ENCODE data around the gene C21orf58. TPM values are rescaled to one million over a fixed set of nuclear protein-coding genes. Genes with fewer than 3 reads are reported as not detected.
"Not testable (repeated sequence)": the region's sequence is repeated elsewhere in the genome, so short reads cannot be mapped to it uniquely, and the experiment has no call there.

C21orf58 gene
- total RNA-seq, 1 experiment from 2014 or later, result 35.1 TPM

DNA sequence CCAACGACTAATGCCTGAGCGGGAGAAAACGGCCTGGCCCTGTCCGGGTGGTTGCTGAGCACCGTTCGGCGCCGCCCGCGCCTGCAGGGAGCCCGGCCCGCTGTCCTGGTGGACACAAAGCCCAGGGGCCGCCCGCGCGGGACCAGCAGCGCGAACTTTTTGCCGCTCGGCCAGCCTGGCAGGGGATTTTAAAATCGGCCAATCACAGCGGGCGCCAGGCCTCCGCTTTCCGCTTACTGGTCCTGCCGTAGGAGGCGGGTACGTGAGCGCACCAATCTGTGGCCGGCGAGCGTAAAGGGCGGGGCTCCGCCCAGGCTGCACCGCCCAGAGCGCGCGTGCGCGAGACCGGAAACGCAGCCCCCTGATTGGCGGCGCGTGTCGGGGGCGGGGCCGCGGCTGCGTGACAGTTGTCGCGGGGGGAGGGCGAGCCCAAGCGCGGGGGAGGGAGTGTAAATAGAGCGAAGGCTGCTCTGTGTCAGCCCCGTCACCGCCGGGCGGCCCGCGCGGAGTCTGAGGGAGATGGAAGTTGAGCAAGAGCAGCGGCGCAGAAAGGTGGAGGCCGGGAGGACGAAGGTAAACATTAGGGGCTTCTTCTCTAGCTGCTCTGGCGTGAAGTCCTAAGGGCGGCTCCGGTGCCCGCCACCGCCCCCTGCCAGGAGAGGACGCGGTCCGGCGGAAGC is at the start of gene C21orf58, which contains the start of gene PCNT (continued):
- TF ChIP-seq ZNF425 (CRISPR knock-in tag; conservative IDR thresholded peaks at IDR 0.05) (no peak), GABPB1 (CRISPR knock-in tag; IDR thresholded peaks at IDR 0.05) (peak; percentile 83), CREM (CRISPR knock-in tag; IDR thresholded peaks at IDR 0.05) (no peak), ZNF512 (CRISPR knock-in tag; IDR thresholded peaks at IDR 0.05; ENCODE audit: borderline replicate concordance) (no peak), ZNF671 (CRISPR knock-in tag; IDR thresholded peaks at IDR 0.05) (no peak), E2F1 (CRISPR knock-in tag; IDR thresholded peaks at IDR 0.05) (peak; percentile 86), TP53 (CRISPR knock-in tag; IDR thresholded peaks at IDR 0.05) (0 out of 2 replicates have a peak, but pooled peaks have one; percentile 18), ATF1 (CRISPR knock-in tag; IDR thresholded peaks at IDR 0.05) (no peak)
- TF ChIP-seq, protein P1, sequence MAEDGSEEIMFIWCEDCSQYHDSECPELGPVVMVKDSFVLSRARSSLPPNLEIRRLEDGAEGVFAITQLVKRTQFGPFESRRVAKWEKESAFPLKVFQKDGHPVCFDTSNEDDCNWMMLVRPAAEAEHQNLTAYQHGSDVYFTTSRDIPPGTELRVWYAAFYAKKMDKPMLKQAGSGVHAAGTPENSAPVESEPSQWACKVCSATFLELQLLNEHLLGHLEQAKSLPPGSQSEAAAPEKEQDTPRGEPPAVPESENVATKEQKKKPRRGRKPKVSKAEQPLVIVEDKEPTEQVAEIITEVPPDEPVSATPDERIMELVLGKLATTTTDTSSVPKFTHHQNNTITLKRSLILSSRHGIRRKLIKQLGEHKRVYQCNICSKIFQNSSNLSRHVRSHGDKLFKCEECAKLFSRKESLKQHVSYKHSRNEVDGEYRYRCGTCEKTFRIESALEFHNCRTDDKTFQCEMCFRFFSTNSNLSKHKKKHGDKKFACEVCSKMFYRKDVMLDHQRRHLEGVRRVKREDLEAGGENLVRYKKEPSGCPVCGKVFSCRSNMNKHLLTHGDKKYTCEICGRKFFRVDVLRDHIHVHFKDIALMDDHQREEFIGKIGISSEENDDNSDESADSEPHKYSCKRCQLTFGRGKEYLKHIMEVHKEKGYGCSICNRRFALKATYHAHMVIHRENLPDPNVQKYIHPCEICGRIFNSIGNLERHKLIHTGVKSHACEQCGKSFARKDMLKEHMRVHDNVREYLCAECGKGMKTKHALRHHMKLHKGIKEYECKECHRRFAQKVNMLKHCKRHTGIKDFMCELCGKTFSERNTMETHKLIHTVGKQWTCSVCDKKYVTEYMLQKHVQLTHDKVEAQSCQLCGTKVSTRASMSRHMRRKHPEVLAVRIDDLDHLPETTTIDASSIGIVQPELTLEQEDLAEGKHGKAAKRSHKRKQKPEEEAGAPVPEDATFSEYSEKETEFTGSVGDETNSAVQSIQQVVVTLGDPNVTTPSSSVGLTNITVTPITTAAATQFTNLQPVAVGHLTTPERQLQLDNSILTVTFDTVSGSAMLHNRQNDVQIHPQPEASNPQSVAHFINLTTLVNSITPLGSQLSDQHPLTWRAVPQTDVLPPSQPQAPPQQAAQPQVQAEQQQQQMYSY (CRISPR knock-in tag; IDR thresholded peaks at IDR 0.05), result no peak

DNA sequence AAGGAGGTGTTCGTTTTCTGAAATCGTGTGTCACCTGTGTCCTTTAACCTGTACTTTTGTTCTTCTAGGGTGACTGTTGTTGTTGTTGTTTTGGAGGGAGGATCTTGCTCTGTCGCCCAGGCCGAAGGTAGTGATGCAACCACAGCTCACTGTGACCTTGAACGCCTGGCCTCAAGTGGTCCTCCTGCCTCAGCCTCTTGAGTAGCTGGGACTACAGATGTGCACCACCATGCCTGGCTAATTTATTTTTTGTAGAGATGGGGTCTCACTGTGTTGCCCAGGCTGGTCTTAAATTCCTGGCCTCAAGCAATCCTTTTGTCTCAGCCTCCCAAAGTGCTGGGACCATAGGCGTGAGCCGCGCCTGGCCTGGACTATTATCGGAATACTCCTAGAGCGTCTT is 49.3 kb upstream of the C21orf58 start:
- H3K4me1 Mint-ChIP-seq; H3K27me3 Mint-ChIP-seq (ENCODE audit: low read depth); ATAC-seq; H3K4me3 Mint-ChIP-seq; H3K27ac Mint-ChIP-seq; POLR2A ChIA-PET; DNase-seq (ENCODE audit: low spot score); CTCF ChIA-PET; H3K9me3 Mint-ChIP-seq: not testable (repeated sequence)
- H3K36me3 Mint-ChIP-seq, result peaks cover 28% of the 10 kb centered on the region
- TF ChIP-seq ZNF121 (CRISPR knock-in tag; IDR thresholded peaks at IDR 0.05), result peak; percentile 97

DNA sequence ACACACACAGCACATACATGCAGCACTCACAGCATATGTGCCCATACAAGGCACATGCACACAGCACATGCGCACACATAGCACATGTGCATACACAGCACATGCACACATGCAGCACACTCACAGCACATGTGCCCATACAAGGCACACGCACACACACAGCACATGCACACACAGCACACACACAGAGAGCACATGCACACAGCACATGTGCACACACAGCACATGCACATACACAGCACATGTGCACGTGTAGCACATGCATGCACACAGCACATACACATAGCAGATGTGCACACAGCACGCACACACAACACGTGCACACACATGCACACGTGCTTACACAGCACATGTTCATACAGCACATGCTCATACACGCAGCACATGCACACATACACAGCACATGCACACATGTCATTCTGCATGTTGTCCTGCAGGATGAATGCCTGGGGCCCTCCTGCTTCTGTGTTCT is 48.4 kb upstream of the C21orf58 start:
- POLR2A ChIA-PET, result no interaction called here
- CTCF ChIA-PET, result no interaction called here
- Mint-ChIP-seq H3K9me3 (peaks cover 5% of the 10 kb centered on the region), H3K4me1 (no peaks in the 10 kb centered on the region), H3K27ac (peak overlapping the region; percentile 87; the same call in 1 of the 2 replicates), H3K4me3 (no peak overlapping the region), H3K36me3 (peaks cover 31% of the 10 kb centered on the region), H3K27me3 (ENCODE audit: low read depth) (no peaks in the 10 kb centered on the region)
- TF ChIP-seq ZNF121 (CRISPR knock-in tag; IDR thresholded peaks at IDR 0.05), result 0 out of 2 replicates have a peak, but pooled peaks have one; percentile 25
- TF ChIP-seq NR3C1 (CRISPR knock-in tag; conservative IDR thresholded peaks at IDR 0.05; ENCODE audit: low read depth), result no peak
- no peak for ATAC-seq
- no peak for DNase-seq (ENCODE audit: low spot score)
